ENCODE measurements around the gene ZNF892. TPM values are rescaled to one million over a fixed set of nuclear protein-coding genes. Genes with fewer than 3 reads are reported as not detected.

Gene ZNF892
- total and polyA plus RNA-seq, 2 of the 13 experiments (the other 11 are each of a cell fraction or from before 2014, with no cell fraction given), result not detected

DNA sequence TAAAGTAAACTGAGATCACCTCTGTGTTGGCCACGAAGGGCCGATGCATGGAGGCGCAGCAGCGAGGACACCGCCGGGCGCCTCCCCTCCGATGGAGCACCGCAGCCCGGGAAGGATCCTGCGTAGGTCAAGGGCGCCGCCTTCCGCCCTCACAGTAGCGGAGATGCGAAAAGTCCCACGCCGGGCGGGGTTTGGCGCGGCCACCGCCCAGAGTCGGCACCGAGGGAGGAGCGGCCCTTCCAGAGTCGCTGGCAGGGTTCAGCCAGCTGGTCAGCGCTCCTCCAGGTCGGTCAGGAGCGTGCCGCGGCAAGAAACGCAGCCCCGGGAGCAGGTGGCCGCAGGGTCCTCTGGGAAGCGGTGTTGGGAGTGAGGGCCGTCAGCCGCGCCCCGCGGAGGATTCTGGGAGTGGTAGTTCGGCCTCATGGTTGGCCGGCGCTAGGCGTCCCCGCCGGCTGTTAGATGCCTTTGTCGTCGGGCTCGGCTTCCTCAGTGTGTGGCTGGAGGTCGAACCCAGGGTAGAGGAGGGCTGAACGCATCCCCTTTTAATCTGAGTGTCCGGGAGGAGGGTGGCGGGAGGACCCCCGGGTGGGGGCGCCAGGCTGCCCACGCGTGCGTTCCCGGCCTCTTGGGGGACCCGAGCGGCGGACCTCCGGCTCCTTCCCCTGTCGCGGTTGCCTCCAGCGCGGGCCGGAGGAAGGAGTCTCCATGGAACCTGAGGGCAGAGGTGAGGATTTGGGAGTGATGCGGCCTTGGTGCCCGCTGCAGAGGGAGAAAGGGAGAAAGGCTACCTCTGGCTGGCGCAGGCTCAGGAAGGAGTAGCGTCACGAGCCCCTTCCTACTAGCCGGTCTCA is at the start of gene ZNF892 (continued):
- TF ChIP-seq, protein P1, sequence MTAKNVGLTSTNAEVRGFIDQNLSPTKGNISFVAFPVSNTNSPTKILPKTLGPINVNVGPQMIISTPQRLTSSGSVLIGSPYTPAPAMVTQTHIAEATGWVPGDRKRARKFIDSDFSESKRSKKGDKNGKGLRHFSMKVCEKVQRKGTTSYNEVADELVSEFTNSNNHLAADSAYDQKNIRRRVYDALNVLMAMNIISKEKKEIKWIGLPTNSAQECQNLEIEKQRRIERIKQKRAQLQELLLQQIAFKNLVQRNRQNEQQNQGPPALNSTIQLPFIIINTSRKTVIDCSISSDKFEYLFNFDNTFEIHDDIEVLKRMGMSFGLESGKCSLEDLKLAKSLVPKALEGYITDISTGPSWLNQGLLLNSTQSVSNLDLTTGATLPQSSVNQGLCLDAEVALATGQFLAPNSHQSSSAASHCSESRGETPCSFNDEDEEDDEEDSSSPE (CRISPR knock-in tag; IDR thresholded peaks at IDR 0.05), result peak; percentile 46; the same call in 1 of the 2 replicates
- TF ChIP-seq RBM39 (IDR thresholded peaks at IDR 0.05; ENCODE audit: low read depth, low read length, poor library complexity, severe bottlenecking) (no peak), ZNF317 (CRISPR knock-in tag; IDR thresholded peaks at IDR 0.05) (0 out of 2 replicates have a peak, but pooled peaks have one; percentile 21), SOX6 (IDR thresholded peaks at IDR 0.05) (no peak), SOX6 (CRISPR knock-in tag; IDR thresholded peaks at IDR 0.05) (0 out of 2 replicates have a peak, but pooled peaks have one; percentile 32), RXRA (CRISPR knock-in tag; IDR thresholded peaks at IDR 0.05) (peak; percentile 48; the same call in 1 of the 2 replicates), RARG (CRISPR knock-in tag; IDR thresholded peaks at IDR 0.05; ENCODE audit: low read depth) (no peak), ZNF224 (CRISPR knock-in tag; IDR thresholded peaks at IDR 0.05) (no peak), POGZ (CRISPR knock-in tag; IDR thresholded peaks at IDR 0.05) (peak; percentile 70; the same call in 1 of the 2 replicates), ZNF564 (CRISPR knock-in tag; IDR thresholded peaks at IDR 0.05) (0 out of 2 replicates have a peak, but pooled peaks have one; percentile 68), ZNF660 (CRISPR knock-in tag; IDR thresholded peaks at IDR 0.05; ENCODE audit: borderline replicate concordance, low read depth) (no peak)
- TF ChIP-seq, protein P2, sequence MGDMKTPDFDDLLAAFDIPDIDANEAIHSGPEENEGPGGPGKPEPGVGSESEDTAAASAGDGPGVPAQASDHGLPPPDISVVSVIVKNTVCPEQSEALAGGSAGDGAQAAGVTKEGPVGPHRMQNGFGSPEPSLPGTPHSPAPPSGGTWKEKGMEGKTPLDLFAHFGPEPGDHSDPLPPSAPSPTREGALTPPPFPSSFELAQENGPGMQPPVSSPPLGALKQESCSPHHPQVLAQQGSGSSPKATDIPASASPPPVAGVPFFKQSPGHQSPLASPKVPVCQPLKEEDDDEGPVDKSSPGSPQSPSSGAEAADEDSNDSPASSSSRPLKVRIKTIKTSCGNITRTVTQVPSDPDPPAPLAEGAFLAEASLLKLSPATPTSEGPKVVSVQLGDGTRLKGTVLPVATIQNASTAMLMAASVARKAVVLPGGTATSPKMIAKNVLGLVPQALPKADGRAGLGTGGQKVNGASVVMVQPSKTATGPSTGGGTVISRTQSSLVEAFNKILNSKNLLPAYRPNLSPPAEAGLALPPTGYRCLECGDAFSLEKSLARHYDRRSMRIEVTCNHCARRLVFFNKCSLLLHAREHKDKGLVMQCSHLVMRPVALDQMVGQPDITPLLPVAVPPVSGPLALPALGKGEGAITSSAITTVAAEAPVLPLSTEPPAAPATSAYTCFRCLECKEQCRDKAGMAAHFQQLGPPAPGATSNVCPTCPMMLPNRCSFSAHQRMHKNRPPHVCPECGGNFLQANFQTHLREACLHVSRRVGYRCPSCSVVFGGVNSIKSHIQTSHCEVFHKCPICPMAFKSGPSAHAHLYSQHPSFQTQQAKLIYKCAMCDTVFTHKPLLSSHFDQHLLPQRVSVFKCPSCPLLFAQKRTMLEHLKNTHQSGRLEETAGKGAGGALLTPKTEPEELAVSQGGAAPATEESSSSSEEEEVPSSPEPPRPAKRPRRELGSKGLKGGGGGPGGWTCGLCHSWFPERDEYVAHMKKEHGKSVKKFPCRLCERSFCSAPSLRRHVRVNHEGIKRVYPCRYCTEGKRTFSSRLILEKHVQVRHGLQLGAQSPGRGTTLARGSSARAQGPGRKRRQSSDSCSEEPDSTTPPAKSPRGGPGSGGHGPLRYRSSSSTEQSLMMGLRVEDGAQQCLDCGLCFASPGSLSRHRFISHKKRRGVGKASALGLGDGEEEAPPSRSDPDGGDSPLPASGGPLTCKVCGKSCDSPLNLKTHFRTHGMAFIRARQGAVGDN (CRISPR knock-in tag; IDR thresholded peaks at IDR 0.05), result peak; percentile 89
- TF ChIP-seq, protein P3, sequence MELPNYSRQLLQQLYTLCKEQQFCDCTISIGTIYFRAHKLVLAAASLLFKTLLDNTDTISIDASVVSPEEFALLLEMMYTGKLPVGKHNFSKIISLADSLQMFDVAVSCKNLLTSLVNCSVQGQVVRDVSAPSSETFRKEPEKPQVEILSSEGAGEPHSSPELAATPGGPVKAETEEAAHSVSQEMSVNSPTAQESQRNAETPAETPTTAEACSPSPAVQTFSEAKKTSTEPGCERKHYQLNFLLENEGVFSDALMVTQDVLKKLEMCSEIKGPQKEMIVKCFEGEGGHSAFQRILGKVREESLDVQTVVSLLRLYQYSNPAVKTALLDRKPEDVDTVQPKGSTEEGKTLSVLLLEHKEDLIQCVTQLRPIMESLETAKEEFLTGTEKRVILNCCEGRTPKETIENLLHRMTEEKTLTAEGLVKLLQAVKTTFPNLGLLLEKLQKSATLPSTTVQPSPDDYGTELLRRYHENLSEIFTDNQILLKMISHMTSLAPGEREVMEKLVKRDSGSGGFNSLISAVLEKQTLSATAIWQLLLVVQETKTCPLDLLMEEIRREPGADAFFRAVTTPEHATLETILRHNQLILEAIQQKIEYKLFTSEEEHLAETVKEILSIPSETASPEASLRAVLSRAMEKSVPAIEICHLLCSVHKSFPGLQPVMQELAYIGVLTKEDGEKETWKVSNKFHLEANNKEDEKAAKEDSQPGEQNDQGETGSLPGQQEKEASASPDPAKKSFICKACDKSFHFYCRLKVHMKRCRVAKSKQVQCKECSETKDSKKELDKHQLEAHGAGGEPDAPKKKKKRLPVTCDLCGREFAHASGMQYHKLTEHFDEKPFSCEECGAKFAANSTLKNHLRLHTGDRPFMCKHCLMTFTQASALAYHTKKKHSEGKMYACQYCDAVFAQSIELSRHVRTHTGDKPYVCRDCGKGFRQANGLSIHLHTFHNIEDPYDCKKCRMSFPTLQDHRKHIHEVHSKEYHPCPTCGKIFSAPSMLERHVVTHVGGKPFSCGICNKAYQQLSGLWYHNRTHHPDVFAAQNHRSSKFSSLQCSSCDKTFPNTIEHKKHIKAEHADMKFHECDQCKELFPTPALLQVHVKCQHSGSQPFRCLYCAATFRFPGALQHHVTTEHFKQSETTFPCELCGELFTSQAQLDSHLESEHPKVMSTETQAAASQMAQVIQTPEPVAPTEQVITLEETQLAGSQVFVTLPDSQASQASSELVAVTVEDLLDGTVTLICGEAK (IDR thresholded peaks at IDR 0.05), result no peak
- TF ChIP-seq, protein P3 (CRISPR knock-in tag; IDR thresholded peaks at IDR 0.05), result peak; percentile 67
